CD14-positive monocyte (primary cell): Measurements from ENCODE around the gene GRK3. TPM values are rescaled to one million over a fixed set of nuclear protein-coding genes. Genes with fewer than 3 reads are reported as not detected.

Source experiments
- DNase-seq, 3 donors: peaks; one replicate each; pipeline ENCODE4 v3.0.0-alpha.2; 2011 to 2022
- H2AFZ ChIP-seq: 2 replicates; pipeline ENCODE4 v1.6.0; 2012; ENCODE audit warnings: mild to moderate bottlenecking, low read depth, low read length, inconsistent platforms; ENCODE audit not compliant: insufficient read depth, poor library complexity, severe bottlenecking
- H3K27ac ChIP-seq, 2 donors: 1 replicate in 1 of 2; 2 replicates in 1 of 2; pipeline ENCODE4 v1.5.1; 2012 to 2013; ENCODE audit warnings: low read length in 2 of 2, control low read depth in 1 of 2, inconsistent platforms in 1 of 2, low read depth in 1 of 2, mild to moderate bottlenecking in 1 of 2
- H3K27me3 ChIP-seq, 2 donors: one replicate each; pipeline versions ENCODE4 v1.6.0 to v1.6.1; 2011 to 2013; ENCODE audit warnings: low read length in 2 of 2; ENCODE audit not compliant: control insufficient read depth in 2 of 2, insufficient read depth in 2 of 2
- H3K36me3 ChIP-seq, 2 donors: replicated peaks in 1 of 2; 1 replicate in 1 of 2; 2 replicates in 1 of 2; pipeline versions ENCODE4 v1.5.1 to v1.6.1; 2012 to 2013; ENCODE audit warnings: low read length in 2 of 2, control low read depth in 1 of 2, inconsistent platforms in 1 of 2, mild to moderate bottlenecking in 1 of 2; ENCODE audit not compliant: insufficient read depth in 2 of 2, control insufficient read depth in 1 of 2
- H3K4me1 ChIP-seq, 2 donors: 1 replicate in 1 of 2; 2 replicates in 1 of 2; pipeline versions ENCODE4 v1.5.1 to v1.6.1; 2012 to 2013; ENCODE audit warnings: low read length in 2 of 2, control low read depth in 1 of 2, inconsistent platforms in 1 of 2, mild to moderate bottlenecking in 1 of 2, moderate library complexity in 1 of 2; ENCODE audit not compliant: insufficient read depth in 2 of 2, control insufficient read depth in 1 of 2
- H3K4me2 ChIP-seq: replicated peaks from 2 replicates; pipeline ENCODE3; 2012; ENCODE audit warnings: low read length, moderate library complexity, mild to moderate bottlenecking; ENCODE audit not compliant: poor library complexity, severe bottlenecking; ENCODE audit errors: extremely low read depth
- H3K4me3 ChIP-seq, 3 experiments: fragments of 200-600 bp in 1 of 3; sonication (generic) in 1 of 3; replicated peaks in 1 of 3; 1 replicate in 2 of 3; 2 replicates in 1 of 3; pipeline ENCODE4 v1.5.1; 2011 to 2013; ENCODE audit warnings: low read length in 3 of 3, mild to moderate bottlenecking in 3 of 3, control low read depth in 2 of 3, low read depth in 2 of 3, inconsistent platforms in 1 of 3, moderate library complexity in 1 of 3
- H3K79me2 ChIP-seq: 2 replicates; pipeline ENCODE4 v1.6.0; 2012; ENCODE audit warnings: mild to moderate bottlenecking, control low read depth, inconsistent platforms, low read length, moderate library complexity; ENCODE audit not compliant: insufficient read depth
- H3K9ac ChIP-seq: 2 replicates; pipeline ENCODE4 v1.6.0; 2017; ENCODE audit warnings: low read length, mild to moderate bottlenecking; ENCODE audit not compliant: insufficient read depth, poor library complexity, severe bottlenecking
- H3K9me3 ChIP-seq, 2 donors: replicated peaks in 1 of 2; 1 replicate in 1 of 2; 2 replicates in 1 of 2; pipeline versions ENCODE4 v1.5.1 to v1.6.1; 2012 to 2013; ENCODE audit warnings: low read length in 2 of 2, control low read depth in 1 of 2; ENCODE audit not compliant: control insufficient read depth in 1 of 2, insufficient read depth in 1 of 2
- H4K20me1 ChIP-seq: 2 replicates; pipeline ENCODE4 v1.6.0; 2012; ENCODE audit warnings: mild to moderate bottlenecking, low read length, control low read depth, moderate library complexity; ENCODE audit not compliant: insufficient read depth
- H3K27ac Mint-ChIP-seq, 7 donors: one replicate each; pipeline ENCODE4 v1.8.0; 2020; ENCODE audit warnings: mild to moderate bottlenecking in 7 of 7, mixed read lengths in 7 of 7, moderate library complexity in 6 of 7, inconsistent platforms in 2 of 7
- H3K27me3 Mint-ChIP-seq, 3 donors: one replicate each; pipeline ENCODE4 v1.8.0; 2021 to 2022; ENCODE audit warnings: low read depth in 3 of 3, mild to moderate bottlenecking in 3 of 3, mixed read lengths in 3 of 3, moderate library complexity in 3 of 3, inconsistent platforms in 1 of 3
- H3K36me3 Mint-ChIP-seq, 2 donors: one replicate each; pipeline ENCODE4 v1.8.0; 2020; ENCODE audit warnings: mixed read lengths in 2 of 2, inconsistent platforms in 1 of 2, mild to moderate bottlenecking in 1 of 2
- H3K4me1 Mint-ChIP-seq: one replicate; pipeline ENCODE4 v1.8.0; 2020; ENCODE audit warnings: mild to moderate bottlenecking, mixed read lengths
- H3K4me3 Mint-ChIP-seq, 2 donors: one replicate each; pipeline ENCODE4 v1.8.0; 2020; ENCODE audit warnings: mild to moderate bottlenecking in 2 of 2, mixed read lengths in 2 of 2, moderate library complexity in 1 of 2
- H3K9me3 Mint-ChIP-seq, 7 donors: one replicate each; pipeline ENCODE4 v1.8.0; 2020 to 2022; ENCODE audit warnings: mixed read lengths in 7 of 7, mild to moderate bottlenecking in 6 of 7, moderate library complexity in 6 of 7, inconsistent platforms in 2 of 7
- CTCF ChIP-seq: fragments of 200-600 bp; IDR thresholded peaks from one replicate; pipeline ENCODE4 v1.8.0; 2022; ENCODE audit warnings: antibody characterized with exemption, mild to moderate bottlenecking
- WGBS: methylation state at CpG from one replicate; pipeline ENCODE4 v1.1.5; 2013; ENCODE audit warnings: missing lambda C conversion rate; ENCODE audit not compliant: insufficient coverage; 5-methylcytosine and 5-hydroxymethylcytosine counted together
- intact Hi-C, 2 donors: fragments of 100-400 bp; cut with micrococcal nuclease; formaldehyde crosslinking; loops; one replicate each; pipeline versions ENCODE4 v1.15.0 to v1.15.1; 2023
- polyA plus RNA-seq, 3 donors: library from polyadenylated mRNA; depleted of rRNA in 1 of 3; unstranded in 2 of 3; stranded (reverse) in 1 of 3; fragments of 300-500 nt in 2 of 3; fragments of >200 nt in 1 of 3; fragmentation: Illumina TruSeq in 2 of 3; gene quantifications; 1 replicate in 2 of 3; 2 replicates in 1 of 3; pipeline ENCODE4 v1.2.3, GENCODE V29; 2012 to 2021

The GRK3 gene
- polyA plus RNA-seq, 3 donors, result 8.3 to 33.3 (median 9.6) TPM

- DNase-seq, result no peak
- Histone ChIP-seq H2AFZ (no peak overlapping the region), H3K27ac (no peak overlapping the region), H3K4me3 (no peak overlapping the region), H3K4me2 (no peak overlapping the region), H3K9me3 (no peaks in the 10 kb centered on the region), H4K20me1 (peaks cover 96% of the 10 kb centered on the region), H3K9ac (no peak overlapping the region), H3K27me3 (no peaks in the 10 kb centered on the region), H3K79me2 (no peaks in the 10 kb centered on the region), H3K36me3 (peaks cover 60 to 93% of the 10 kb centered on the region in 2 donors), H3K4me1 (no peaks in the 10 kb centered on the region)
- intact Hi-C loops, result no loop called here
- Mint-ChIP-seq H3K4me1 (peaks cover 3% of the 10 kb centered on the region), H3K27me3 (peaks cover 0 to 2% (median 0%) of the 10 kb centered on the region in 3 donors), H3K36me3 (peaks cover 55 to 84% of the 10 kb centered on the region in 2 donors), H3K27ac (no peak overlapping the region), H3K9me3 (peaks cover 0 to 2% (median 0%) of the 10 kb centered on the region in 7 donors), H3K4me3 (no peak overlapping the region)
- 98% methylated on average over 5 of the region's 6 CpGs for WGBS
- no peak for TF ChIP-seq CTCF
These were observed 116.5 kb downstream of the GRK3 start for GRCh38 chr22:25680956-25681355.

- Histone ChIP-seq H4K20me1 (peaks cover 96% of the 10 kb centered on the region), H3K4me1 (no peaks in the 10 kb centered on the region), H3K27me3 (no peaks in the 10 kb centered on the region), H3K36me3 (peaks cover 56 to 93% of the 10 kb centered on the region in 2 donors), H3K9ac (no peak overlapping the region), H3K4me3 (no peak overlapping the region), H2AFZ (no peak overlapping the region), H3K79me2 (no peaks in the 10 kb centered on the region), H3K9me3 (no peaks in the 10 kb centered on the region), H3K4me2 (no peak overlapping the region), H3K27ac (no peak overlapping the region)
- H3K9me3 Mint-ChIP-seq, result peaks cover 0 to 2% (median 0%) of the 10 kb centered on the region in 7 donors
- H3K4me1 Mint-ChIP-seq, result peaks cover 3% of the 10 kb centered on the region
- 100% methylated on average over 1 of the region's 3 CpGs for WGBS
- peaks cover 60 to 88% of the 10 kb centered on the region in 2 donors for H3K36me3 Mint-ChIP-seq
- intact Hi-C loops, result no loop called here
- no peak overlapping the region for H3K27ac Mint-ChIP-seq
- H3K27me3 Mint-ChIP-seq, result peaks cover 0 to 2% (median 0%) of the 10 kb centered on the region in 3 donors
- H3K4me3 Mint-ChIP-seq, result no peak overlapping the region
- DNase-seq, result no peak
- no peak for TF ChIP-seq CTCF
These were observed 117.6 kb downstream of the GRK3 start for GRCh38 chr22:25682109-25682508.
